GM19328 (cell line): Measurements from ENCODE around the gene SNX25.
A peak's percentile ranks its signal among the peaks of the same experiment; 100 is the strongest.
"Not testable (repeated sequence)": the region's sequence is repeated elsewhere in the genome, so short reads cannot be mapped to it uniquely, and the experiment has no call there.

ENCODE experiments used
- ATAC-seq: cut with Tn5 transposase; IDR thresholded peaks from one replicate; pipeline ENCODE4 v1.9.1; 2021; ENCODE audit warnings: mild to moderate bottlenecking, moderate library complexity; ENCODE audit not compliant: unreplicated experiment

SNX25 gene

DNA sequence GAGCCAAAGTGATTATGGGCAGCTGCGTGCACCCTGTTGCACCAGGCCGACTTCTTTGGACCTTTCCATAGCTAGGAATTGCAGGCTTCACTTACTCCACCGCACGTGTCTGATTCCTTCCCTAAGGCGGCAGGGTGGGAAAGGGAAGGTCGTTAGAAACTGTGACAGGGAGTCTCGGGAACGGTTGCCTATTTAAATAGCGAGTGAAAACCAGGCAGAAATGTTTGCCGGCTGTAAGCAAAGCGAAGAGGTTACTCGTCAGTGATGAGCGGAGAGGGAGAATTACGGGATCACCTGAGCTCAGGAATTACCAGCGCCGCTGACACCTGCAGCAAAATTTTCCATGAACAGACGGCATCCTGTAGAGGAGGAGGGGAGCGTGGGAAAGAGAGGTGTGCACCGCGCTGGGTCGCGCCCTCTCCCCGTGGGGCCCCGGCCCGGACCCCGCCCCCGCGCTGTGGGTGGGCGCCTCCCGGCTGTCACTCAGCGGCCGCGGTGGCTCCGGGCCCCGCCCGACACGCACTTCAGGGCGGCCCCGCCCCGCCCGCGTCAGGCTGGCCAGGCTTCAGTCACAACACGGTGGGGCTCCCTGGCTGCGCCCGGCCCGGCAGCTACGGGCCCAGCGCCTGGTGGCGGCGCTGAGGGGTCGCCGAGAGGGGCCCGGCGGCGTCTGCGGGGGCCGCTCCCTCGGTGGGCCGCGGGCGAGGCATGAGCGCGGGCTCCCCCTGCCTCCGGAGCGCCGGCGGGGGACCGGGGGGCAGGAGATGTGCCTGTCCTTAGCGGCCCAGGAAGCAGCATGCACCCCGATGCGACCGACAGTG is at the start of gene SNX25:
Gene SNX25, plus strand, starts transcription at position 568 of the 821 bp plus-strand sequence. Its CDS starts 229 bp downstream, at position 797.
- peak; percentile 72 for ATAC-seq

DNA sequence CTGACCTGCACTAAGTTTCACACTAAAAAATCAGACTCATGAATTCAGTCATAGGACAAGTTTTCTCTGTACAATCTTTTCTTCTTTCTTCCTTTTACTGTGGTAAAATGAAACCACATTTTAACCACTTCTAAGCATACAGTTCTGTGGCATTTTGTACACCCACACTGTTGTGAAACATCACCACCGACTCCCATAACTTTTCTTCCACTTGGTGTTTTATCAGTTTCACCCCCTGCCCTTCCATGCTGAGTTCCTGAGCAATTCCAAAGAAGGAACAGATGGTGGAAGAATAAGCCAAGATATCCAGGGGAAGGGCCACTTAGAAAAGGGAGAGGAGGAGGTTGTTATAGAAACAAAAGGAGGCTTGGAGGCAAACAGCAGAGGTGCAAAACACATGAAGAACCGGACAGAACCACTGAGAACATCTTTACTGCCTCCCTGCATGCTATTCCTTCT is 43.8 kb upstream of the SNX25 start:
- peak; percentile 89 for ATAC-seq

DNA sequence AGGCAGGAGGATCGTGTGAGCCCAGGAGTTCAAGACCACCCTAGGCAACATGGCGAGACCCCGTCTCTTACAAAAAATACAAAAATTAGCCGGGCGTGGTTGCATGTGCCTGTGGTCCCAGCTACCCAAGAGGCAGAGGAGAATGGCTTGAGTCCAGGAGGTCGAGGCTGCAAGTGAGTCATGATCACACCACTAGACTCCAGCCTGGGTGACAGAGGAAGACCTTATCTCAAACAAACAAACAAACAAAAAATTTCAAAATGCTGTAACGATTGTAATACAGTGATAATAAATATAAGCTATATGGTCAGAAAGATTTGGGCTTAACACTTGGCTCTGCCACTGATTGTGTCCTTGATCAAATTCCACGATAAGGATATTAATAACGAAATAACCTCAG is 42.2 kb upstream of the SNX25 start:
- ATAC-seq = no peak

DNA sequence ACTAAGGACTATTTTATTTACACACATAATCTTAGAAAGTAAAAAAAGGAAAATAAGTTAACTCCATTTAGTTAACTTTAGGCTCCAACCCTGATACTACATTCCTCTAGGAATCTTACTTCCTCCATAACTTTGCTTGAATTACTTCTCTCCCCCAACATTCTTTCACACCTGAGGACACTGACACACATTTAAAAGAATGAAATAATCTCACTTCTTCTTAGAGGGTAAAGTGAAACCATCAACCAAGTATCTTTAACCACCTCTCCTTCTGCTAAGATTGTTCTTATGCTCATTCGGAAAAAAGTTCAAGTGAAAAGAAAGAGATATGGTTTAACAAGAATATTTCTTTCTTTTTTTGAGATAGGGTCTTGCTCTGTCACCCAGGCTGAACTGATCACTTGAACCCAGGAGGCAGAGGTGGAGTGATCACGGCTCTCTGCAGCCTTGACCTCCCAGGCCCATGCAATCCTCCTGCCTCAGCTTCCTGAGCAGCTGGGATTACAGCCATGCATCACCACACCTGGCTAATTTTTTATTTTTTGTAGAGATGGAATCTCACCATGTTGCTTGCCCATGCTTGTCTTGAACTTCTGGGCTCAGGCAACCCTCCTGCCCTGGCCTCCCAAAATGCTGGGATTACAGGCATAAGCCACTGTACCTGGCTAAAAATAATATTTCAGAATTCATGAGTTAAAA is 37.9 kb upstream of the SNX25 start:
- peak; percentile 70 for ATAC-seq

GRCh38 chr4:185179488-185179887 is 29.9 kb upstream of the SNX25 start:
- ATAC-seq = no peak

GRCh38 chr4:185182239-185182638 is 27.2 kb upstream of the SNX25 start:
- no peak for ATAC-seq

GRCh38 chr4:185183622-185184281 is 25.6 kb upstream of the SNX25 start:
- ATAC-seq = no peak

DNA sequence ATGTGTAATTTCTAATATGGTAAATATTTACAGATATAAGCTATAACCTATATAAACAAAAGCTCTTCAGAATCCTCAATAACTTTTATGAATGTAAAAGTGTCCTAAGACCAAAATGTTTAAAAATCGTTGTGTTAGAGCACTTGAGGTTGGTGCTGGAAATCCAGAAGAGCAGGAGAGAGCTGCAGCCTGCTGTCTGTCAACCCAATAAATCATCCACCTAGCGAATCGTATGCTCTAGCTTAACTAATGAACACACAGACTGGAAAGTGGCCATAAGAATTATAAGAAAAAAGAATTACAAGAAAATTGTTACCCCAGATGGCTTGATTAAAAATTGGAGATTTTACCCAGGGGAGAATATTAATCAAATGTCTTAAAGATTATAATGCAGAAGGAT is 22.6 kb upstream of the SNX25 start:
- ATAC-seq = no peak

DNA sequence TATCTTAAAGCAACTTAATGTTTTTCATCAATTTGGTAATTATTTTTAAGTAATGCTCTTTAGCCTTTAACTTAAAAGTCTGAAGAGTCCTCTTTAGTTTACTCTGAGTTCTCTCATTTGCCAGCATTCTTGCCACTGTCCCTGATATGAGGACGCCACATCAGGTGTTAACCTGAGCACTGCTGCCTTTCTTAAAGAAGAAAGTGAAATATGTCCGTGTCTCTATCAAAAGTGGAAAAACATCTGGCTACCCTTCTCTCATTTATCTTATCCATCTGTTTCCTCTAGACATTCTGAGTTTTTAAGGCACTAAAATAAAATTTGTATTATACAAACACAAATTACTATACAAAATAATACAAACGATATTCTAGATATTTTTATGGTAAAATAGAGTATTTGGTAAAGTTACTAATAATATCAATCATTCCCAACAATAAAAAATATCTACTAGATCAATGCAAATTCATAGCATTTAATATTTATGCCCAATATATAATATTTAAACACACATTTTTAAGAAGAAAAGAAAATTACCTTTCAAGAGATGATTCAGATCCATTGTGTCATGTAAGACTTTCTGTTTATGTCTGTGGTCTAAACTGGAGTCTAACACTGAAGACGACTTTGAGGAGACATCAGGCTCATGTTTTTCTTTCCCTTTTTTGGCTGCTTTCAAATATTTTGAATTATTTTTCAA is 19.6 kb upstream of the SNX25 start:
- ATAC-seq = no peak

GRCh38 chr4:185190306-185190856 is 19.0 kb upstream of the SNX25 start:
- no peak for ATAC-seq

DNA sequence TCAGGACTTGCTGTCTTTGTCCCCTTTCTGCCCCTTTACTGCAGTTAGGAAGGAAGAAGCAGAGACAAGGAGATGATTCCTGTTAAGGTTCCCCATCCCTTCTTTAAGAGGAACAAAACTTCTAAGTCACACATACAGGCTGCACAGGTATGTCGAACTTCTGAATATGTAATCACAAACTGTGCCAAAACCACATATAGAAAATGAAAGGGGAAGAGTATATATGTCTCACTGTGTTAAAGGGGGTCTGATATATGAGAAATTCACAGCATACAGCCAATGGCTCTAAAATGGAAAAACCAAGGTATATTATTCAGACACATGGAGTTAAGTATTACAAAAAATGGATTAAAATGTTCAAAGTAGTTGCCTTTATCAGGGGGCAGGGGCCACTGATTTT is 17.3 kb upstream of the SNX25 start:
- ATAC-seq = no peak

- ATAC-seq = no peak
These were observed 14.2 kb upstream of the SNX25 start for GRCh38 chr4:185194924-185195888.

DNA sequence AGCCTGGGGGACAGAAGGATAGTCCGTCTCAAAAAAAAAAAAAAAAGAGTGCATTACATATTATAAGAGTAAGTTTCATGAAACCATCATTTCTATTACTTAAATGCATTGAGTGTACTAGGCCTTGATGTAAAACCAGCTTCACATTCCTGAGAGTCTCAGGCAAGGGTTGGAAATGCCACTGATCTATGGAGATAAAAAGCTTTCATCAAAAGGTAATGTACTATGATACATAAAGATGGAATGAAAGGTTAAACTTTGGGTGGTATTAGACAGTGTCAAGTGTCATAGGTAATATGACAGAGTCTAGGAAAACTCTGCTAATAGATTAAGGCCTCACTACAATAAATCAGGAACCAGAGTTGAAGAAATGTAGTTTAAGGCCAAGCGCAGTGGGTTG is 13.0 kb upstream of the SNX25 start:
- ATAC-seq = no peak

GRCh38 chr4:185198189-185198588 is 11.2 kb upstream of the SNX25 start:
- not testable (repeated sequence) for ATAC-seq

- ATAC-seq = no peak
These were observed 7.1 kb upstream of the SNX25 start for GRCh38 chr4:185201977-185202962.

- no peak for ATAC-seq
These were observed 6.4 kb upstream of the SNX25 start for GRCh38 chr4:185202984-185203485.

DNA sequence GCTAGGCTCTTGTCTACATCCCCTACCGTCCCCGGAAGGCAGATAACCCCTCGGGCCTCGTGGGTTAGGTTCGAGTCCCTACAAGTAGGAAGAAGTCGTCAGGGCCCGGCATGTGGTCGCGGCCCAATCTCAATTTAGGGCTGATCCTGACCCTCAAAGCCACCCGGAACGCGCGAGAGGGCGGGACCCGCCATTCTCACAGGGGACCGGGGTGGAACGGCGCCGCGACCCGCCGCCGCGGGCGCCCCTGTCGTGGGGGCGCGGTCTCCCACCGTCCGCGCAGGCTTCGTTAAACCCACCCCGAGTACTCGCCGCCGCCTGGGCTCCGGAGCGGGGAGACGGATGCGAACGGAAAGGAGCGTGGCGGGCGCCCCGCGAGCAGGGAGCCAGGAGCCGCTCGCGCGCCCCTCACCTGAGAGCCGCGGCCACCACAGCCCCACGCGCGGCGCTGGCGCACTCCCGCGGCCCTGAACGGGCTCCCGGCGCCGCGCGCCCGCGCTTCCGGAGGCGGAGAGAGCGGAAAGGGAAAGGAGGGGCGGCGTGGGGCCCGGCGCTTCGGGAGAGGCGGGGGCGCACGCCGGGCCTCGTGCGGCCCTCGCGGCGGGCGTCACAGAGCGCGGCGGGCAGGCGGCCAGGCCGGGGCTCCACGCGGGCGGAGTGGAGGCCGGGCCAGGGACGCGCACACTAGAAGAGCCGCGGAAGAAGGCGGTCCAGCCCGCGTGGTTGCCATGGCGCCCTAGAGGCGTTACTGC is 5.7 kb upstream of the SNX25 start, which contains the start of gene CFAP97:
Gene CFAP97, minus strand, starts transcription at position 515 of the 752 bp plus-strand sequence. CDS start 12,804 bp downstream, outside the sequence.
- ATAC-seq = peak; percentile 81
